CD4-positive, alpha-beta T cell treated with Interleukin-4 for 4 hours (primary cell): Measurements from ENCODE around the gene SERP1.
"Not testable (repeated sequence)": the region's sequence is repeated elsewhere in the genome, so short reads cannot be mapped to it uniquely, and the experiment has no call there.

ENCODE experiments used
- DNase-seq: peaks from one replicate; pipeline ENCODE4 v3.0.0-alpha.2; 2020

Gene SERP1

DNA sequence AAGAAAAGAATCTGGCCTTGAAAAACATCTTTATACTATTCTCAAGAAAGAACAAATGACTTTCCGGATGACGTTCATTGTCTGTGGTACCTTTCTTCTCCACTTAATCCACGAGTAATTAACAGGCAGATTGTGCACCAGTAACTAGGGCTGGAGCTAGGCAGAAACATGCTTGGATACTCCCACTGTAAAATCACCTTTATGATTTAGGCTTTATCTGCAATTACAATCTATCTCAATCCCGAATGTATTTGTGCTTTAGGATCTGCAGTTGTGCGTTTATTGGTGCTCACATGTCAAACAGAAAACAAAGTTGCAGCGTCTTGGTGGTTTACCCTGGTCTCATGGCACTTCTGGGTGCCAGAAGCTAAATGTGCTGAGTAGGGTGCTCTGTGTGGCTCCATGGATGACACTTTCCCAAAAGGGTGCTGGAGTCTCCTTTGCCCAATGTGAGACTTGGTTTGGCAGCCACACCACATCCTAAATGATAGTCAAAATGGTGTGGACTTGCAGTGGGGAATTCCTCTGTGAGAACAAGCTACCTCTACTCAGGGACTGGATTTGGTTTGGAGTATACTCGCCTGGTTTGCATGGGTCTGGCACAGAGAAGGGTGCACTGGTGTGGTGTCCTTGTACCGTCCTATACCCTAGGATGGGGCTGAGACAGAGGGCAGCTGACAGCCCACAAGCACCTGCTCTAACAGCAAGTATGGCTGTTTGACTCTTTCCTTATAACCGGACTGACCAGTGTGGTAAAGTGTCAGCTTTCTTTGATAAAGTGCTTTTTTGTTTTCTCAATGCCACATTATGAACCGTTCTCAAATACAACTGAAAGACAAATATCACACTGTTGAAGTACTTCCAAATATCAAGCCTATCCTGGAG lies 7.7 kb downstream of the SERP1 start:
- no peak for DNase-seq

DNA sequence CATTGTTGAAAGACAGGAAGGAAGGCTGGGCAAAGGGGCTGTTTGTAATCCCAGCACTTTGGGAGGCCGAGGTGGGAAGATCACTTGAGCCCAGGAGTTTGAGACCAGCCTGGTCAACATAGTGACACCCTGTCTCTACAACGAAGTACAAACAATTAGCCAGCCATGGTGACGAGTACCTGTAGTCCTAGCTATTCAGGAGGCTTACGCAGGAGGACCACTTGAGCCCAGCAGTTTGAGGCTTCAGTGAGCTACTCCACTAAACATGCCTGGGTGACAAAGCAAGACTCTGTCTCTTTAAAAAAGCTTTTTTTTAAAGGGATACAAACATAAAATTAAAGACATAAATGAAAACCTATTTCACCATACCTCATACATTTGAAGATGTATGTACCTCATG lies 11.1 kb downstream of the SERP1 start:
- DNase-seq: no peak

GRCh38 chr3:150531775-150532174 lies 14.5 kb downstream of the SERP1 start:
- no peak for DNase-seq

DNA sequence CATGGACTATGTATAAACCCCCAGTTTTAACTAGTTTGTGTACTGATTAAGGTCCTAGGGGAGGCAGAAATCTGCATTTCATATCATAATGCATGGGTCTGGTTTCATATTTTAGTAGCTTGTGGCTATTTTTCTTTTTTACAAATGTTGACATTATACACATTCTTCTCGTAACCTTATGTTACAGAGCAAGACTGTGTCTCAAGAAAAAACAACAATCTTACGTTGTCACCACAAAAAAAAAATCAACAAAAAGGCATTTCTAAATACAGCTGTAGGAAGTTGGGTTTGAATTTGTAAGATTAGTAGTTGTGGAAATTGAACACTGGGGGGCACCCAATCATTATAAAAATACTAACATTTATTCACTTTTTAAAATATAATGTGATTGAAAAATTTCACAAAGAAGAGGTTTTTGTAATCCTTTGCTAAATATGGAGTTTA lies 17.9 kb downstream of the SERP1 start:
- DNase-seq: peak; percentile 40

DNA sequence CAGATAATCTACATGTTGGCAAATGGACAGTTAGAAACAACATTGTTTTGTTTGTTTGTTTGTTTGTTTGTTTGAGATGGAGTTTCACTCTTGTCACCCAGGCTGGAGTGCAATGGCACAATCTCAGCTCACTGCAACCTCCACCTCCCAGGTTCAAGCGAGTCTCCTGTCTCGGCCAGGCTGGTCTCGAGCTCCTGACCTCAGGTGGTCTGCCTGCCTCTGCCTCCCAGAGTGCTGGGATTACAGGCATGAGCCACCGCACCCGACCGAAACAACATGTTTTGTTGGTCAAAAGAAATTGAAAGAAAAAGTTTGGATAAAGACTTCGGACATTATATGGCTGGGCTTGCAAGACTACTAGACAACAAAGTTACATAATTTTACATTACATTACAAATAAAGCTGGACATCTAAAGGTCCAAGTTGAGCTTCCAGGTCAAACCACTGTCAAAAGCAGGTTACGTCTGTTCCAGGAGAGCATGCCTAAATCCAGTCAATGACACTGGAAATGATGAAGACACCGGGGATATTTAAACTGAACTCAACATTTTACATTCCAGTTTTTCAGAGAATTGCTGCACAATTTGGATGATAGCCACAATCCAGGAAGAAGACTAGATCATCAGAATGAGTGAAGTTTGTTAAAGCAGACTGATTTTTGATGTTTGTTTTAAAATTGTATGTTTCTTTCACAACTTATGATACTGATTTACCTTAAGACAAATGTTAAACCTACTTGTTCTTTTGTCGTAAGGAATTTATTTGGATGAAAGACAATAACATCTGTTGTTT lies 18.6 kb downstream of the SERP1 start:
- no peak for DNase-seq

DNA sequence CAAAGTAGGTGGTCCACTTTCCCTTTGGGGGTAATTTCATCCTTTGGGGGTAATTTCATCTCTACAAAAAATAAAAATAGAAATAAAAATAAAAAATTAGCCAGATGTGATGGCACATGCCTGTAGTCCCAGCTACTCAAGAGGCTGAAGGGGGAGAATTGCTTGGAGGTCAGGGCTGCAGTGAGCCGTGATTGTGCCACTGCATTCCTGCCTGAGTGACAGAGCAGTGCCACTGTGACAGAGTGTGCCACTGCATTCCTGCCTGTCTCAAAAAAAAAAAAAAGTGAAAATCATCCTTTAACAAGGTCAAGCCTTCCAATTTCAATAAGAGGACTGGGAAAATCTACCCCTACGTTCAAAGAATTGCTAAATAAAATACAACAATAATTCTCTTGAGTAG lies 22.8 kb downstream of the SERP1 start:
- DNase-seq: no peak

GRCh38 chr3:150521463-150521862 lies 24.8 kb downstream of the SERP1 start:
- DNase-seq: no peak

- DNase-seq: no peak
These were observed 25.9 kb downstream of the SERP1 start for GRCh38 chr3:150520408-150520807.

DNA sequence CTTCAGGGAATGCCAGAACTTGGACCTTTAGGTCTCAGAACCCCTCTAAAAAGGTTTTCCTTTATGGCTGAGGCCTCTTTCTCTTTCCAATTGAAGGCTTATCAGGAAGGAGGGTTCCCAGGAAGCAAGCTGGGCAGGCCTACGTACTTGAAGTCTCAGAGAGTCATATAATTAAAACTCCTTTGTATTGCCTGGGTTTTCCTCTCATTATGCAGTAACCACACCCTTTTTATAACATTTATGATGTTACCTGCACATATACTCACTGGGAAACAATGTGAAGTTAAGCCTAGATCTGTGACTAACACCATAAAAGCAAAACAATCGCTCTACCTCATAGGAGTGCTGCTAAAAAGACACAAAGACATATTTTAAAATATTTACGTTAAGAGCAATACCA lies 27.3 kb downstream of the SERP1 start:
- no peak for DNase-seq

- DNase-seq: no peak
These were observed 31.1 kb downstream of the SERP1 start for GRCh38 chr3:150515210-150515609.

DNA sequence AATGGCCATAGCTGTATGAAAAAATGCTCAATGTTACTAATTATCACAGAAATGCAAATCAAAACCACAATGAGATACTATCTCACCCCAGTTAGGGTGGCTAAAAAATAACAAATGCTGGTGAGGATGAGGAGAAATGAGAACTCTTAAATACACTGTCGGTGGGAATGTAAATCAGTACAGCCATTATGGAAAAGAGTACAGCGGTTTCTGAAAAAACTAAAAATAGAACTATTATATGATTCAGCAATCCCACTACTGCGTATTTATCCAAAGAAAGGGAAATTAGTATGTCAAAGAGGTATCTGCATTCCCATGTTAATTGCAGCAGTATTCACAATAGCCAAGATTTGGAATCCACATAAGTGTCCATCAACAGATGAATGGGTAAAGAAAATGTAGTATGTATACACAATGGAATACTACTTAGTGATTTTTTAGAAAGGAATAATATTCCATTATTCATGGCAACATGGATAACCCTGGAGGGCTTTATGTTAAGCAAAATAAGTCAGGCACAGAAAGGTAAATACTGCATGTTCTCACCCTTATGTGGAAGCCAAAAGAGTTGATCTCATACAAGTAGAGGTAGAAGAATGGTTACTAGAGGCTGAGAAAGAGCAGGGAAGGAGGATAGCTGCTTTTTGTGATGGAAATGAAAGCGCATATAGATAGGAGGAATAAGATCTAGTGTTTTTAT lies 35.0 kb downstream of the SERP1 start:
- DNase-seq: no peak

DNA sequence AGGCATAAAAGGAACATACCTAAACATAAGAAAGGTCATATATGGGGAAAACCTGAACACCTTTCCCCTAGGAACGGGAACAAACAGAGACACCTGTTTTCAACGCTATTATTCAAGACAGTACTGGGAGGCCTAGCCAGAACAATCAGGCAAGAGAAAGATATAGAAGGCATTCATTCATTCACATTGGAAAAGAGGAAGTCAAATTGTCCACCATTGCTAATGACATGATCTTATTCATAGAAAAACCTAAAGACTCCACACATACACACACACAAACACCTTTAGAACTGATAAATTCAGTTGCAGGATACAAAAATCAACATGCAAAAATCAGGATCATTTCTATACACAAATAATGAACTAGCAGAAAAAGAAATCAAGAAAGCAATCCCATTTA lies 36.5 kb downstream of the SERP1 start:
- DNase-seq: no peak

GRCh38 chr3:150508401-150508800 lies 37.9 kb downstream of the SERP1 start:
- no peak for DNase-seq

GRCh38 chr3:150504483-150504882 lies 41.8 kb downstream of the SERP1 start:
- DNase-seq: no peak

DNA sequence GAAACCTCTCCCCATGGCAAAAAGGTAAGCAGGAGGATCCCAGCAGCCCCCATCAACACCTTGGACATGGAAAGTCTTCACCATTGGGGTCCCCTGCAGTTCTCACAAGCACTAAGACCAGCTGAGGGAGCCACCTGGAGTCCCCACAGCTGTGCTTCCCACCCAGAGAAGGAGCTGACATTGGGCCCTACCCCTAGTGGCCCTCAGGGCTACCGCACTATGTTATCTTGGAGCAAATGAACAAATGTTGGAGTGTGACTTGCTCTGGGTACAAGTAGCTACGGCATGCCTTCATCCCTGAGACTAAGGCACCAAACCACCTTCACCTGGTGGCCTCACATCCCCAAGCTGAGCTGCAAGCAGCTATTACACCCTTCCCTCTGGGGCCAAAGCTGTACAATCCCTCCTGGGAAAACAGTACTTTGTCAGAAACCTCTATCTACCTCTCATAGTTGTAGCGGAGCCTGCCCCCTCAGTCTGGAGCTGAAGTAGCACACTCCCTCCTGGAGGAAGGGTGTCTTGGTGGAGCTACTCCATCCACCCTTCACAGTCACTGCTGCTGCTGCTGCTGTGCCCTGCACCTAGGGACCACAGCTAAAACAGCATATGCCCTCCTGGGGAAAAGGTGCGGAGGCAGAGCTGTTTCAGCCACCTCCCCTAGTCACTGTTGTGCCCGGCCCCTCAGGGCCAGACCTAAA lies 42.7 kb downstream of the SERP1 start:
- DNase-seq: no peak

- not testable (repeated sequence) for DNase-seq
These were observed 45.3 kb downstream of the SERP1 start for GRCh38 chr3:150500960-150501359.

- DNase-seq: no peak
These were observed 48.3 kb downstream of the SERP1 start for GRCh38 chr3:150497956-150498355.

GRCh38 chr3:150495563-150496168 lies 50.6 kb downstream of the SERP1 start:
- DNase-seq: peak; percentile 65

GRCh38 chr3:150495149-150495548 lies 51.1 kb downstream of the SERP1 start:
- DNase-seq: no peak

DNA sequence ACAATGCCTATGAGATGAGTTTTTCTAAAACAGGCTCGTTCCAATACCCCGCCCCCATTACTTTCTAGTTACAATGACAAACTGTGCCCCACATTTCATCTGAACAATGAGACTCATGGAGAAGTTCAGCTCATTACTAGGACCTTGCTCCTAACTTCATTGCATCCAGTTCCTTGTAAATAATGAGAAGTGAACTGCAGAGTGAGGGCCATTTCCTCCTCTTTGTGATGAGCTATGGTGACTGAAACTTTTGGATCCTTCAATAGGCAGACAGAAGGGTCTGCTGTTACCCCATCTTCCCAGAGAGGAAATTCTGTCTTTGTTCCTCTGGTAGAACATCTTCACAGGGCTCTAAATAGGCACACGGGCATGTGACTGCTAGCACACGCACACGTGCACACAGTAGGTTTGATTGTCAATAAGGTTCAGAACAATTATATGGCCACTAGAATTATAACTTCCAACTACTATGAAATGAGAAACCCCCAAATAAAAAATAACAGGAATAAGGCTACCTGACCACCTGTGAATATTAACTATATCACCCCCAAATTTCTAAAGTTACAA lies 51.8 kb downstream of the SERP1 start:
- DNase-seq: no peak
